SK-N-SH (cell line): Measurements from ENCODE around the gene PIAS1. TPM values are rescaled to one million over a fixed set of nuclear protein-coding genes. Genes with fewer than 3 reads are reported as not detected.
A peak's percentile ranks its signal among the peaks of the same experiment; 100 is the strongest.

Experiments
- CTCF ChIA-PET: fragments of 300-600, 350-600 bp; formaldehyde crosslinking; extraction: SDS; loops from one replicate; lab custom pipeline; 2021; lab: Yijun Ruan, JAX
- POLR2A ChIA-PET: fragments of 350-600 bp; sonication (Branson Sonifier 250); formaldehyde crosslinking; extraction: SDS; loops from one replicate; lab custom pipeline; 2020; ENCODE audit warnings: antibody characterized with exemption, inconsistent platforms; lab: Yijun Ruan, JAX
- DNase-seq: peaks from one replicate; pipeline ENCODE4 v3.0.0; 2012
- H2AFZ ChIP-seq: fragments of 200-600 bp; sonication (generic); 2 replicates; pipeline ENCODE4 v1.8.1; 2016; ENCODE audit warnings: antibody characterized with exemption, mild to moderate bottlenecking, low read depth
- H3F3A ChIP-seq: fragments of 200-600 bp; sonication (generic); replicated peaks from 2 replicates; pipeline ENCODE3; 2016; ENCODE audit warnings: antibody characterized with exemption, mild to moderate bottlenecking; ENCODE audit not compliant: insufficient read depth
- H3K27ac ChIP-seq, 2 experiments: fragments of 200-500 bp in 1 of 2; fragments of 200-600 bp in 1 of 2; sonication (Bioruptor generic) in 1 of 2; sonication (generic), shearing (Covaris generic) in 1 of 2; 2 replicates each; pipeline versions ENCODE4 v1.5.1 to v1.6.1; 2014 to 2016; ENCODE audit warnings: low read depth in 2 of 2, inconsistent platforms in 1 of 2, low read length in 1 of 2, mild to moderate bottlenecking in 1 of 2, mixed read lengths in 1 of 2
- H3K27me3 ChIP-seq: fragments of 200-600 bp; sonication (generic), shearing (Covaris generic); 2 replicates; pipeline ENCODE4 v1.6.1; 2016; ENCODE audit warnings: mixed run types; ENCODE audit not compliant: insufficient read depth
- H3K36me3 ChIP-seq, 2 experiments: fragments of 200-500 bp in 1 of 2; fragments of 200-600 bp in 1 of 2; sonication (Bioruptor generic) in 1 of 2; sonication (generic) in 1 of 2; replicated peaks in 1 of 2; 2 replicates each; pipeline versions ENCODE3 to v1.5.1; 2014 to 2016; ENCODE audit warnings: low read length in 1 of 2, mild to moderate bottlenecking in 1 of 2; ENCODE audit not compliant: insufficient read depth in 2 of 2, control insufficient read depth in 1 of 2
- H3K4me1 ChIP-seq, 2 experiments: fragments of 200-500 bp in 1 of 2; fragments of 200-600 bp in 1 of 2; sonication (Bioruptor generic) in 1 of 2; sonication (generic), shearing (Covaris generic) in 1 of 2; 2 replicates each; pipeline versions ENCODE4 v1.5.1 to v1.6.1; 2014 to 2016; ENCODE audit warnings: low read depth in 1 of 2, low read length in 1 of 2, mixed run types in 1 of 2; ENCODE audit not compliant: insufficient read depth in 2 of 2, control insufficient read depth in 1 of 2
- H3K4me2 ChIP-seq: fragments of 200-600 bp; sonication (generic), shearing (Covaris generic); 2 replicates; pipeline ENCODE4 v1.6.1; 2017; ENCODE audit warnings: mixed run types
- H3K4me3 ChIP-seq, 2 experiments: fragments of 200-500 bp in 1 of 2; fragments of 200-600 bp in 1 of 2; sonication (Bioruptor generic) in 1 of 2; sonication (generic), shearing (Covaris generic) in 1 of 2; 2 replicates each; pipeline versions ENCODE4 v1.5.1 to v1.8.1; 2014 to 2016; ENCODE audit warnings: low read depth in 2 of 2, inconsistent platforms in 1 of 2, low read length in 1 of 2, mild to moderate bottlenecking in 1 of 2, mixed read lengths in 1 of 2, moderate library complexity in 1 of 2
- H3K79me2 ChIP-seq: fragments of 200-600 bp; sonication (generic); 2 replicates; pipeline ENCODE4 v1.8.1; 2017; ENCODE audit warnings: mild to moderate bottlenecking; ENCODE audit not compliant: insufficient read depth
- H3K9ac ChIP-seq: fragments of 200-600 bp; sonication (generic); 2 replicates; pipeline ENCODE4 v1.6.1; 2017; ENCODE audit warnings: mixed run types
- H3K9me2 ChIP-seq: fragments of 200-600 bp; sonication (generic); 2 replicates; pipeline ENCODE4 v1.6.1; 2017; ENCODE audit warnings: mixed run types
- H3K9me3 ChIP-seq: fragments of 200-600 bp; sonication (generic); 2 replicates; pipeline ENCODE4 v1.6.1; 2017; ENCODE audit warnings: mixed run types, mild to moderate bottlenecking, moderate library complexity
- H4K20me1 ChIP-seq: fragments of 200-600 bp; sonication (generic); 2 replicates; pipeline ENCODE4 v1.6.1; 2017; ENCODE audit warnings: mild to moderate bottlenecking, mixed run types; ENCODE audit not compliant: insufficient read depth
- GATA2 ChIP-seq: sonication (generic); formaldehyde crosslinking; IDR thresholded peaks from 2 replicates; pipeline ENCODE4 v1.5.0; 2020; ENCODE audit warnings: mild to moderate bottlenecking, missing genetic modification reagents
- MAX ChIP-seq: IDR thresholded peaks from 2 replicates; pipeline ENCODE4 v1.4.0; 2012; ENCODE audit warnings: low read depth
- PBX3 ChIP-seq: IDR thresholded peaks from 2 replicates; pipeline ENCODE4; 2012
- RAD21 ChIP-seq: IDR thresholded peaks from 2 replicates; pipeline ENCODE4 v1.6.1; 2012; ENCODE audit warnings: mild to moderate bottlenecking, low read length
- RCOR1 ChIP-seq: fragments of 150-350 bp; IDR thresholded peaks from 2 replicates; pipeline ENCODE4 v1.6.1; 2017; ENCODE audit warnings: antibody characterized with exemption, low read length
- TEAD4 ChIP-seq: IDR thresholded peaks from 2 replicates; pipeline ENCODE4 v1.4.0; 2012; ENCODE audit warnings: mild to moderate bottlenecking, borderline replicate concordance; ENCODE audit not compliant: insufficient read depth
- WGBS: methylation state at CpG from one replicate; pipeline ENCODE4 v1.1.6; 2017; ENCODE audit warnings: low lambda C conversion rate; 5-methylcytosine and 5-hydroxymethylcytosine counted together
- polyA plus RNA-seq, 3 experiments: library from polyadenylated mRNA; depleted of rRNA; stranded (reverse); fragments of >200 nt; gene quantifications; 2 replicates each; pipeline ENCODE4 v1.2.3, GENCODE V29; 2012
- TF ChIP-seq, protein P1 (sequence below): IDR thresholded peaks from 2 replicates; pipeline ENCODE4 v1.6.1; 2012; ENCODE audit warnings: mild to moderate bottlenecking, low read depth, low read length, moderate library complexity

PIAS1 gene
- polyA plus RNA-seq, 1 of the 3 experiments (the other 2 are of a cell fraction), result 9.0 TPM

DNA sequence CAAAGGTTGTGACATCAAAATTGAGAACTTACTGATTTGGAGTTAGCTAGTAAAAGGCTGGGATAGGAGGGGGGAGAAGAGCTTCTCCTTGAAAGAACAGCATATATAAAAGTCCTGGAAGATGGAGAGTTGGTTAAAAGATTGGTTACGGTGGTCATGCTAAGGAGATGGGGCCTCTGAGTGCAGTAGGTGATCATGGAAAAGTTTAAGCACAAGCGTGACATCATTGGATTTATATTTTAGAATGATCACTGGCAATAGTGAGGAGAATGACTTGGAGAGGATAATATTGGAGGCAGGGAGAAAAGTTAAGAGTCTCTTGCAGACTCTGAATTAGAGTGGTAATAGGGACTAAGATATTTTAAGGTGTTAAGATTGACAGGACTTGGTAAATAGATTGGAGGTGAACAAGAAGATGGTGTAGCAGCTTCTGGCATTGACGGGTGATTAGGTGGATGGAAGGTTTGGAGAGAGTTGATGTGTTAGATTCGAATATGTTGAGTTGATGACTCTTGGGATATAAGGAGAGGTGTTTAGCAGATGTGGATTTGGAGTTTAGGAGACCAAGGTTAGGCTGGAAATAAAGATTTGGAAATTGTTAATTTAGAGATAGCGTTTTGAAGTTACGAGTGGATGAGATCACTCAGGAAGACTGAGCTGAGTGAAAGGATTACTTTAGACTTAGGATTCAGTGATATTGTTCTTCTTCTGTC, 19.6 kb downstream of the PIAS1 start (continued):
- TF ChIP-seq, protein P1, sequence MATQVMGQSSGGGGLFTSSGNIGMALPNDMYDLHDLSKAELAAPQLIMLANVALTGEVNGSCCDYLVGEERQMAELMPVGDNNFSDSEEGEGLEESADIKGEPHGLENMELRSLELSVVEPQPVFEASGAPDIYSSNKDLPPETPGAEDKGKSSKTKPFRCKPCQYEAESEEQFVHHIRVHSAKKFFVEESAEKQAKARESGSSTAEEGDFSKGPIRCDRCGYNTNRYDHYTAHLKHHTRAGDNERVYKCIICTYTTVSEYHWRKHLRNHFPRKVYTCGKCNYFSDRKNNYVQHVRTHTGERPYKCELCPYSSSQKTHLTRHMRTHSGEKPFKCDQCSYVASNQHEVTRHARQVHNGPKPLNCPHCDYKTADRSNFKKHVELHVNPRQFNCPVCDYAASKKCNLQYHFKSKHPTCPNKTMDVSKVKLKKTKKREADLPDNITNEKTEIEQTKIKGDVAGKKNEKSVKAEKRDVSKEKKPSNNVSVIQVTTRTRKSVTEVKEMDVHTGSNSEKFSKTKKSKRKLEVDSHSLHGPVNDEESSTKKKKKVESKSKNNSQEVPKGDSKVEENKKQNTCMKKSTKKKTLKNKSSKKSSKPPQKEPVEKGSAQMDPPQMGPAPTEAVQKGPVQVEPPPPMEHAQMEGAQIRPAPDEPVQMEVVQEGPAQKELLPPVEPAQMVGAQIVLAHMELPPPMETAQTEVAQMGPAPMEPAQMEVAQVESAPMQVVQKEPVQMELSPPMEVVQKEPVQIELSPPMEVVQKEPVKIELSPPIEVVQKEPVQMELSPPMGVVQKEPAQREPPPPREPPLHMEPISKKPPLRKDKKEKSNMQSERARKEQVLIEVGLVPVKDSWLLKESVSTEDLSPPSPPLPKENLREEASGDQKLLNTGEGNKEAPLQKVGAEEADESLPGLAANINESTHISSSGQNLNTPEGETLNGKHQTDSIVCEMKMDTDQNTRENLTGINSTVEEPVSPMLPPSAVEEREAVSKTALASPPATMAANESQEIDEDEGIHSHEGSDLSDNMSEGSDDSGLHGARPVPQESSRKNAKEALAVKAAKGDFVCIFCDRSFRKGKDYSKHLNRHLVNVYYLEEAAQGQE, result no peak
- TF ChIP-seq RAD21, result no peak

DNA sequence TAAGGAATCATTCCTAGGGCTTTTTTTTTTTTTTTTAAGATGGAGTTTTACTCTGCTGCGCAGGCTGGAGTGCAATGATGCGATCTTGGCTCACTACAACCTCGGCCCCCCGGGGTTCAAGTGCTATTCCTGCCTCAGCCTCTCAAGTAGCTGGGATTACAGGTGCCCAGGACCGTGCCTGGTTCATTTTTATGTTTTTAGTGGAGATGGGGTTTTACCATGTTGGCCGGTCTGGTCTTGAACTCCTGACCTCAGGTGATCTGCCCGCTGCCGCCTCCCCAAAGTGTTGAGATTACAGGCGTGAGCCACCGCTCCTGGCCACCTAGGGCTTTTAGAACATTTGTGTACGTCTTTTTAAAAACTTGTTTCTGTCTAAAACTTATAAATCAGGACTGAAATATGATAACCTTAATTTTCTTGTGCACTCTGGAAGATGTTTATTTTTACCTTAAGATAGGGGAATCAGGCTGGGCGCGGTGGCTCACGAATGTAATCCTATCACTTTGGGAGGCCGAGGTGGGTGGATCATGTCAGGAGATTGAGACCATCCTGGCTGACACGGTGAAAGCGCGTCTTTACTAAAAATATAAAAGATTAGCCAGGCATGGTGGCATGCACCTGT, 21.8 kb downstream of the PIAS1 start:
- H3K9me2 ChIP-seq, result no peaks in the 10 kb centered on the region
- no peaks in the 10 kb centered on the region for H3K9me3 ChIP-seq
- H3K27me3 ChIP-seq, result no peaks in the 10 kb centered on the region
- no peak overlapping the region for H3K27ac ChIP-seq
- no peak overlapping the region for H3K4me2 ChIP-seq
- no peak for DNase-seq
- no peak for TF ChIP-seq PBX3
- no peak for TF ChIP-seq MAX
- TF ChIP-seq GATA2, result no peak
- H2AFZ ChIP-seq, result no peak overlapping the region
- ChIA-PET CTCF (no interaction called here), POLR2A (no interaction called here)
- H3F3A ChIP-seq, result peaks cover 3% of the 10 kb centered on the region
- H3K9ac ChIP-seq, result no peak overlapping the region
- 97% methylated on average over 18 of the region's 18 CpGs for WGBS
- H3K79me2 ChIP-seq, result peaks cover 98% of the 10 kb centered on the region
- H3K36me3 ChIP-seq, result peaks cover 0 to 10% of the 10 kb centered on the region in 2 experiments
- H4K20me1 ChIP-seq, result peaks cover 63% of the 10 kb centered on the region
- peaks cover 0 to 10% of the 10 kb centered on the region in 2 experiments; a peak in 2 of 4 replicates for H3K4me1 ChIP-seq
- H3K4me3 ChIP-seq, result no peak overlapping the region

DNA sequence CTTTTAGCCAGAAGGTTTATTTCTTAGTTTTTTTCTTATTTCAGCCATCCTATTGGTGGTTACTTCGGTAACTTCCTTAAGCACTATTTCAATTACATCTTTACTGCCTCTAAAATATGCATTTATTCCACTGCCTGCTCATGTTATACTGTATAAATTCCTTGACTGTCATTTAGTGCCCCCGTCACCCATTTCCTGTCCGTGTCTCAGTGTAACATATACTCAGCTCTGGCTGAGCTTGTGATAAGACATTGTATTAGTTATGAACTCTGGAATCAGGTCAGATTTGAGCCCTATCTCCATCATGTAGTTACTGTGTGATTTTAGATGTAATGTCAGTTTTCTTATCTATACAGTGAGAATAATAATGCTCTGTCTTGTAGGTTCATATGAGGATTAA, 24.2 kb downstream of the PIAS1 start:
- Histone ChIP-seq H3K9me3 (no peaks in the 10 kb centered on the region), H3K4me3 (no peak overlapping the region), H3K4me2 (no peak overlapping the region), H3K4me1 (peaks cover 0 to 10% of the 10 kb centered on the region in 2 experiments; a peak in 2 of 4 replicates), H3K9me2 (no peaks in the 10 kb centered on the region), H3K27me3 (no peaks in the 10 kb centered on the region), H4K20me1 (peaks cover 75% of the 10 kb centered on the region), H3K79me2 (peaks cover 100% of the 10 kb centered on the region), H3K9ac (no peak overlapping the region), H3K27ac (no peak overlapping the region), H3K36me3 (peaks cover 0 to 11% of the 10 kb centered on the region in 2 experiments), H3F3A (peaks cover 3% of the 10 kb centered on the region), H2AFZ (no peak overlapping the region)
- TF ChIP-seq TEAD4 (no peak), RCOR1 (peak; percentile 54)
- 90% methylated on average over 3 of the region's 3 CpGs for WGBS
- ChIA-PET POLR2A (no interaction called here), CTCF (no interaction called here)
- DNase-seq, result peak; percentile 35
